ENCODE results near the gene KLF13. TPM values are rescaled to one million over a fixed set of nuclear protein-coding genes. Genes with fewer than 3 reads are reported as not detected.

The KLF13 gene
- total RNA-seq, result 53.3 and 58.6 TPM in 2 replicates

DNA sequence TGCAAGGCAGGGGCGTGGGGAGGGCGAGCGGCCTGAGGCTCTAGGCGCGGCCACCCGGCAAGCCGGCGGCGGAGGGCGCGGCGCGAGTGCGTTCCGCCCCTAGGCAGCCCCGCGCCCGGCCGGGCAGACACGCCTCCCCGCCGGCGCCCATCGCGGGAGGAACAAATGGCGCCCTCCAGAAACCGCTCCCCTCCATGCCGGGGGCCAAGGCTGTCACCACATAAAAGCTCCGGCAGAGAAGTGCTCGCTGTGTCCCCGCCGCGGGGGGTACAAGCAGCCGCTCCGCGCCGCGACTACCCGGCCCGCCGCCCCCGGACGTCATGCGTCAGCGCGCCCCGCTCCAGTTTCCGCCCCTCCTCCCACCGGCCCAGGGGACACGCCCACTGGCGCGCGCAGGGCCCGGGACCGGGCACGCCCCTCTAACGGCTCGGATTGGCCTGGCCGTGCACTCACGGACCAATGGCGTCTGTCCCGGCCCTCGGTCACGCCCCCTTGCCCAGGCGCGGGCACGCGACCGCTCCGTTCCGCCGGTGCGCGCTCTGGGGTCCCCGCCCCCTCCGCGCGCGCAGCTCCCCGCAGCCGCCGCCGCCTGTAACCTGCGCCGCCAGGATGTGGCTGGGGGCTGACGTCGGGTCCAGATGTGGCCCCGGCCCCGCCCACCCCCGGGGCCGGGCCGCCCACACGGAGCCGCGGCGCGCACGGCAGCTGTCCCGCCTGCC is at the start of gene KLF13:
Gene KLF13, plus strand, starts transcription at position 680 of the 719 bp plus-strand sequence. CDS start 378 bp downstream, outside the sequence.
- H3K27me3 ChIP-seq (ENCODE audit: insufficient read depth, low read length), result no peaks in the 10 kb centered on the region
- H4K20me1 ChIP-seq (ENCODE audit: insufficient read depth, low read length), result peaks cover 17% of the 10 kb centered on the region
- H3K9me3 ChIP-seq (ENCODE audit: low read depth, low read length), result no peaks in the 10 kb centered on the region
- peak within 1 kb of the TSS; percentile 78 for H2AFZ ChIP-seq (ENCODE audit: low read length)
- H3K36me3 ChIP-seq (ENCODE audit: insufficient read depth, low read length), result no peaks in the 10 kb centered on the region
- H3K4me3 ChIP-seq (ENCODE audit: insufficient read depth, low read length), result peak within 1 kb of the TSS; percentile 89
- peak within 1 kb of the TSS; percentile 80 for H3K27ac ChIP-seq (ENCODE audit: low read depth, low read length)
- no peak for TF ChIP-seq CTCF (IDR thresholded peaks at IDR 0.05; ENCODE audit: extremely low read depth, low read depth, low read length)
- peaks cover 37% of the 10 kb centered on the region for H3K79me2 ChIP-seq (ENCODE audit: insufficient read depth, low read length)
- peaks cover 16% of the 10 kb centered on the region for H3K4me1 ChIP-seq (ENCODE audit: insufficient read depth, low read length)
- peak; percentile 100 for DNase-seq (ENCODE audit: insufficient read length, low spot score, missing footprints)
- H3K4me2 ChIP-seq (ENCODE audit: insufficient read depth, low read length), result peak within 1 kb of the TSS; percentile 74

DNA sequence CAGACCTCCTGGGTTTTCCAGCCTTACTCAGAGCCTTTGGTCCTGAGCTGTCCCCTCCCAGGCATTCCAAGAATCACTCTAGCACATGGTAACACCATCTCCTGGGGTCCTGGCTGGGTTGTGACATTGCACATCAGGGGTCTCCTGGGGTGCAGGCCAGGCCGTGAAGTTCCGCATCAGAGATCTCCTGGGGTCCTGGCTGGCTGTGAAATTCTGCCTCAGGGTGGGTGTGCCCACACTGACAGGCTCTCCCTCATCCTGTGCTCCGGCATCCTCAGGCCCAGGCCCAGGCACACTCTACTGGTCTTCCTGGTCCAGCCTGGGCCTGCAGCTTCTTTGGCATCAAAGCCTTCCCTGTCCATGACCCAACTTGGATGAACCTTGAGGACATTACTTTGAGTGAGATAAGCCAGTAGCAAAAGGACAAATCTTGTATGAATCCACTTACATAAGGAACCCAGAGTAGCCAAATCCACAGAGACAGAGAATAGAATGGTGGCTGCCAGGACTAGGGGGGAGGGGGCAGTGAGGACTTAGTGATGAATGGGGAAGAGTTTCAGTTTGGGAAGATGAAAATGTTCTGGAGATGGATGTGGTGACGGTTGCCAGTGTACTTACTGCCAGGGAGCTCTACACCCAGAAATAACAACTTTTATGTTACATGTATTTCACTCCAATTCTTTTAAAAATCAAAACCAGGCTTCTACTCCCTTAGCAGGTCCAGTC is 49.1 kb upstream of the KLF13 start:
- Histone ChIP-seq H3K9me3 (ENCODE audit: low read depth, low read length) (no peaks in the 10 kb centered on the region), H3K27me3 (ENCODE audit: insufficient read depth, low read length) (no peaks in the 10 kb centered on the region), H3K4me1 (ENCODE audit: insufficient read depth, low read length) (peaks cover 7% of the 10 kb centered on the region), H3K4me3 (ENCODE audit: insufficient read depth, low read length) (no peak overlapping the region), H3K79me2 (ENCODE audit: insufficient read depth, low read length) (no peaks in the 10 kb centered on the region), H3K4me2 (ENCODE audit: insufficient read depth, low read length) (no peak overlapping the region), H2AFZ (ENCODE audit: low read length) (no peak overlapping the region), H3K36me3 (ENCODE audit: insufficient read depth, low read length) (no peaks in the 10 kb centered on the region), H4K20me1 (ENCODE audit: insufficient read depth, low read length) (no peaks in the 10 kb centered on the region), H3K27ac (ENCODE audit: low read depth, low read length) (no peak overlapping the region)
- peak; percentile 46 for DNase-seq (ENCODE audit: insufficient read length, low spot score, missing footprints)
- TF ChIP-seq CTCF (IDR thresholded peaks at IDR 0.05; ENCODE audit: extremely low read depth, low read depth, low read length), result no peak

DNA sequence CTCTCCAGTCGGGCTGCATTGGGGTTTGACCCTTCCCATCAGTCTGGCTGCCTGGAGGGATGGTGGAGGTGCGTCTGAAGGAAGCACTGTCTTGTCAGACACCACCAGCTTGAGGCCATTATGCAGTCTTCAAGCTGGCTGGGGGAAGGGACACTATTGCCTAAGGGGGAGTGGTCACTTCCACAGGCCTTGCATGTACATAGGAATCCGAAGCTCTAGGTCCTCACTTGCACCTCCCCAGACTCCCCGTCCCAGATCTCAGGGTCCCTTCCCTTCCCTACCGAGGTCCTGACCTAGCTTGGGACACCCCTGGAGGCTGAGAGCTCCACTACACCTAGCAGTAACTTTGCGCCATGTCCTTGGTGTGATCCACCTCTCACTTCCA is 48.6 kb upstream of the KLF13 start:
- H3K4me3 ChIP-seq (ENCODE audit: insufficient read depth, low read length), result no peak overlapping the region
- TF ChIP-seq CTCF (IDR thresholded peaks at IDR 0.05; ENCODE audit: extremely low read depth, low read depth, low read length), result no peak
- H3K79me2 ChIP-seq (ENCODE audit: insufficient read depth, low read length), result no peaks in the 10 kb centered on the region
- H3K27ac ChIP-seq (ENCODE audit: low read depth, low read length), result no peak overlapping the region
- DNase-seq (ENCODE audit: insufficient read length, low spot score, missing footprints), result peak; percentile 62
- no peaks in the 10 kb centered on the region for H3K27me3 ChIP-seq (ENCODE audit: insufficient read depth, low read length)
- no peaks in the 10 kb centered on the region for H4K20me1 ChIP-seq (ENCODE audit: insufficient read depth, low read length)
- no peak overlapping the region for H3K4me2 ChIP-seq (ENCODE audit: insufficient read depth, low read length)
- no peak overlapping the region for H2AFZ ChIP-seq (ENCODE audit: low read length)
- peaks cover 7% of the 10 kb centered on the region for H3K4me1 ChIP-seq (ENCODE audit: insufficient read depth, low read length)
- H3K9me3 ChIP-seq (ENCODE audit: low read depth, low read length), result no peaks in the 10 kb centered on the region
- no peaks in the 10 kb centered on the region for H3K36me3 ChIP-seq (ENCODE audit: insufficient read depth, low read length)

DNA sequence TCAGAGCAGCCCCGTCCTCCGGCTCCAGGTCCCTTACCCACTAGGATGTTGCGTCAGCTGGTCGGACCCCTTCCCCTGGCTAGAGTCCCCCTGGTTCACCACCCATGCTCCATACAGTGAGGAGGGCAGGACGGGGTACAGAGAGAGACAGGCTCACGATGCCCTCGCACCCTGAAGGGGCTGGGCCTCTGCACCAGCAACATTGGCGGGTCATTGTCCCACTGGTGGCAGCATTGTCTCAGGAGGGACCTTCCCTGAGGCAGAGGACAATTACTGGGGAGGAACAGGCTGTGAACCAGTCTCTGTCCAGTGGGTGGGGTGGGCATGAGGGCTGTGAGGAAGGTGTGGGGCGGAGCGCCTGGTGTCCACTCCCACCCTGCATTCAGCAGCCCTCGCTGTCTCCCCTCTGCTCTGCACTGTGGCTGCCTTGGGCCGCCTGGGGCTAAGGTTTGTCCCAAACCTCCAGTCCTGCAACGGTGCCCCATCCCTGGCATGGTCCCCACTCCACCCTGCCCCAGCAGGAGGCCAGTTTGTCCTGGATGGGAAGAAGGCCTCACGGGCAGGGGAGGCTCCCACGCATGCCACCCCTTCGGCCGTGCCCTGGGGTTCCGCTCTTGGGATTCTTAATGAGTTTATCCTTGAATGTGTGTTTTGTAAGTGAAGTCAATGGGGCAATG is 48.0 kb upstream of the KLF13 start:
- Histone ChIP-seq H3K4me2 (ENCODE audit: insufficient read depth, low read length) (no peak overlapping the region), H3K27me3 (ENCODE audit: insufficient read depth, low read length) (no peaks in the 10 kb centered on the region), H3K79me2 (ENCODE audit: insufficient read depth, low read length) (no peaks in the 10 kb centered on the region), H3K4me1 (ENCODE audit: insufficient read depth, low read length) (peaks cover 7% of the 10 kb centered on the region), H3K27ac (ENCODE audit: low read depth, low read length) (no peak overlapping the region), H3K36me3 (ENCODE audit: insufficient read depth, low read length) (no peaks in the 10 kb centered on the region), H2AFZ (ENCODE audit: low read length) (no peak overlapping the region), H3K9me3 (ENCODE audit: low read depth, low read length) (no peaks in the 10 kb centered on the region), H3K4me3 (ENCODE audit: insufficient read depth, low read length) (no peak overlapping the region), H4K20me1 (ENCODE audit: insufficient read depth, low read length) (no peaks in the 10 kb centered on the region)
- DNase-seq (ENCODE audit: insufficient read length, low spot score, missing footprints), result peak; percentile 58
- no peak for TF ChIP-seq CTCF (IDR thresholded peaks at IDR 0.05; ENCODE audit: extremely low read depth, low read depth, low read length)

Data from osteoblast (primary cell).